GM18907 (cell line): Measurements from ENCODE around the gene PPRC1.
"Not testable (repeated sequence)": the region's sequence is repeated elsewhere in the genome, so short reads cannot be mapped to it uniquely, and the experiment has no call there.

Experiments used
- ATAC-seq: cut with Tn5 transposase; IDR thresholded peaks from one replicate; pipeline ENCODE4 v1.9.1; 2021; ENCODE audit warnings: mild to moderate bottlenecking, moderate library complexity; ENCODE audit not compliant: unreplicated experiment

PPRC1 gene

DNA sequence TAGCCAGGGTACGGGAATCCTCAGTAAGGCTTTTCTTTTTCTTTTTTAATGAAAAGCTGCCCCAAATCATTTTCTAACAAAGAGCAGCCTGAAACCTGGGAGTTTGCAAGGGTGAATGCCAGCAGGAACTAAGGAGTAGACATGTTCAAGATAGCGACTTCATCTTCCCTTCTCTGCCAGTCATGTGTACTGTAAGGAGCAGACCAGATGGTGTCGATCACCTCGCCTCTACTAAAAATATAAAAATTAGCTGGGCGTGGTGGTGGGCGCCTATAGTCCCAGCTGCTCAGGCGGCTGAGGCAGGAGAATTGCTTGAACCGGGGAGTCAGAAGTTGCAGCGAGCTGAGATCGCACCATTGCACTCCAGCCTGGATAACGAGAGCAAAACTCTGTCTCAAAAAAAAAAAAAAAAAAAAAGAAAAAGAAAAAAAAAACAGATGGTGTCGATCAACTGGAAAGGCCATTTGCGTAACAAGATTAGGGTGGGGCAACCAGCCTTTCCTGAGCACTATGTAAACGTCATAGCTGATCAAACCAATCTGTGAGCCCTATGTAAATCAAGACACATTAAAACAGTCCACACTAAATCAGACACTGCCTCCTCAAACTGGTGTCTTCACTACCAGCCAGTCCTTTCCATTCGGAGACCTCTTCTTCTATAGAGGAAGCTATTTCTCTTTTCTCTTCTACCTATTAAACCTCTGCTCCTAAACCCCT is 53.1 kb downstream of the PPRC1 start:
- no peak for ATAC-seq

DNA sequence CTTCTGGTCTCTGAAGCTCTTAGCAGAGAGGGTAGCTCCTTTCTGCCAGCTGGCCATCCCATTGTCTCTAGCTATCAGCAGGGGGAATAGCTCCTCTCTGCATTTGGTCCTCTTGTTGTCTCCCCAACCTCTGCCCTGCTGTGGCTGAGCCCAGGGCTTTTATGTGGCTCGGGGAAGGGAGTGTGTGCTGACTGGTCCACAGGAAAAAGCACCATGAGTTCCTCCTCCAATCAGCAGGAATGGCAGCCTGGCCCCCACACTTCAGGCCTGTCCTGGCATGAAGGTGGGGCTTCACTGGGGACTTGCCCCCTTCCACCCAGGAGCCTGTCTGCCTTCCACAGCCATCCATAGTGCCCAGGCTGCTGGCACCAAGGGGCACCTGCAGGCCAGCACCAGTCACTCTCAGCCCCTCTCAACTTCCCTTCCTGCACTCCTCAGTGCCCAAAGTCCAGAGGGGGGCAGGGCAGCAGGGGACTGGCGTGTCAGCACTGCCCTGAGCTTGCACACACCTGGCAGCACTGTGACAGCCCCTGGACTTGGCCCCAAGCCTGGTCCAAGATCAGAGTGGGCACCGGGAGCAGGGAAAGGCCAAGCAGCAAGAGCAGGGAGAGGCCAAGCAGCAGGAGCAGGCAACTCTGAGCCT is 55.6 kb downstream of the PPRC1 start:
- no peak for ATAC-seq

DNA sequence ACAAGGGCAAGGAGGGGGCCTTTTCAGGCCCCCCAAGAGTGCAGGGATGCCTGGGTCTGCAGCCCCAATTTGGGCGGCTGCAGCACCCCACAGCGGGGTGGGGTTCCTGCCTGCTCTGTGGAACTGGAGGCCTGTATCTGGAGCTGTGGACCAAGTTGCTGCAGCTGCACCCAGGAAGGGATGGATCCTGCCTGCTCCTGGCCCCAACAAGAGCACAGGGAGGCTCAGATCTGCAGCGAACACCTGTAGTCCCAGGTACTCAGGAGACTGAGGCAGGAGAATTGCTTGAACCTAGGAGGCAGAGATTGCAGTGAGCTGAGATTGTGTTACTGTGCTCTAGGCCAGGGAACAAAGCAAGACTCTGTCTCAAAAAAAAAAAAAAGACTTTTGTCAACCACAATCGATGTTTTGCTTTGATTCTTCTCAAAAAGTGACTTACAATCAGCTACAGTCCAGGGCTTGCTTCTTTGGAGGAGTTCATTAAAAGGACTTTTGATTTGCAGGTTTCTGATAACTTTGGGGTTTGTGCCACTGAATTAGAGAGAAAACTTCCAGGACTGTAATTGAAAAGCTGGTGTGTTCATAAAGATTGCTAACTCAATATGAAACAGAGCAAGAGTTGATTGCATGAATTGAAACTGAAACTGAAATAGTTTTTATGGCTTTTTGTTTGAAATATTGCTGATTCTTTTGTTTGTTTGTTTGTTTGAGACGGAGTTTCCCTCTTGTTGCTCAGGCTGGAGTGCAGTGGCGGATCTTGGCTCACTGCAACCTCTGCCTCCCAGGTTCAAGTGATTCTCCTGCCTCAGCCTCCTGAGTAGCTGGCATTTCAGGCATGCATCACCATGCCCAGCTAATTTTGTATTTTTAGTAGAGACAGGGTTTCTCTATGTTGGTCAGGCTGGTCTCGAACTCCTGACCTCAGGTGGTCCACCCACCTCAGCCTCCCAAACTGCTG is 56.4 kb downstream of the PPRC1 start:
- ATAC-seq = not testable (repeated sequence)

GRCh38 chr10:102191956-102192355 is 59.1 kb downstream of the PPRC1 start:
- no peak for ATAC-seq

DNA sequence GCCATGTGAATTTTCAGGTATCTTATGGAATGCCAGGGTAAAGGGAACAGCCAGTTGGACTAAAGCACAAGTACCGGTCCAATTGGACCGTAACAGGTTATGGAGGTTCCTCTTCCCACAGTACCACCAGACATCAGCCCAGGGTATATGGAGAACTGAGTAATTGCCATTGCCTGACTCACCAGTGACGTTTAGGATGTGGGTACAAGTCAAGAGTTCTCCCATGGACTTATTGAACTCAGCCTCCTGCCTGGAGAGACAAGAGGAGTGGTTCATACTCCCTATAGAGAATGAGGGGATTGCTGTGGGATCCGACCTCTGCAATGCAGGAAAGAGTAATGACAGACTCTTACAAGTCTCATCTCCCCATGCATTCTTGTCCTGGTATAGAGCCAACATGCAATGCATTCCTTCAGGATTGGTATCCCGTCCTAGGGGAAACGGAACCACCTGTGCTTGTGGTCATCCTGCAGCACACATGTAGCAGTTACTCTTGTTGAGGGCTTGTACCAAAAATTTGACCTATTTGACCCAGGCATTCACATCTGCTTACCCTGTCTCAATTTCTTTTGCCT is 62.5 kb downstream of the PPRC1 start:
- ATAC-seq = no peak

GRCh38 chr10:102196893-102197292 is 64.1 kb downstream of the PPRC1 start:
- ATAC-seq = no peak

DNA sequence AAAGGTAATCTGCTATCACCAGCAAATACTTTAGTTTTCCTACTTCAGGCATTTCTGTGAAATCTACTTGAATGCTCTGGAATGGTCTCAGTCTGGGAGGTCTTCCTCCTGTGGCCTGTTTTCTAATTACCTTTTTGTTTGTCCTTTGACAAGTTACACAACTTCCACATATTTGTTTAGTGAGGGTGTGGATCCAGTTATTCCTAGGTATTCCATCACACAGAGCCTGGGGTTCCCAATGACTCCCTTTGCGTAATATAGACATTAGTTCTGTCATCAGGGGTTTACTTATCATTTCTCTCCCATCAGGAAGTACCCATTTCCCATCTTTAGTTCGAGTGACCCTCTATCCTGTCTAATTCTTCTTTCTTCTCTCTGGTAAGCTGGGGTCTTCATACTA is 65.2 kb downstream of the PPRC1 start:
- ATAC-seq = no peak
